Camera-type eye (tissue), 1 donor: ENCODE results near the gene JRKL. TPM values are rescaled to one million over a fixed set of nuclear protein-coding genes. Genes with fewer than 3 reads are reported as not detected.

Source experiments
- total RNA-seq: library from RNA; depleted of rRNA; stranded (reverse); fragments of >200 nt; gene quantifications from one replicate; pipeline ENCODE4 v1.2.3, GENCODE V29; 2014

Gene JRKL
- total RNA-seq = 18.6 TPM

GRCh38 chr11:96389720-96390487 lies at the start of gene JRKL, which contains the start of gene CCDC82:
Gene JRKL (plus strand): TSS chr11:96390013. CDS start chr11:96390650, 637 bp downstream.
Gene CCDC82 (minus strand): TSS chr11:96389912. CDS start chr11:96384747, 5,165 bp downstream.

GRCh38 chr11:96342961-96343711 lies 46.7 kb upstream of the JRKL start, which contains the start of gene MAML2:
Gene MAML2 (minus strand): TSS chr11:96343195. CDS start chr11:96341895, 1,300 bp downstream.

Other genes starting within 250 kb of the JRKL start
- 33.3 TPM for gene MAML2, start 46.8 kb upstream of the JRKL start, total RNA-seq
- gene CCDC82, start 101 bp upstream of the JRKL start, total RNA-seq = 85.0 TPM